GM12878 (cell line): ENCODE data around the gene DNAAF9. TPM values are rescaled to one million over a fixed set of nuclear protein-coding genes. Genes with fewer than 3 reads are reported as not detected.

Source experiments
- ATAC-seq: fragments of 200-7000 bp; cut with Tn5 transposase; 3 replicates; pipeline ENCODE4 v1.9.1; 2020; ENCODE audit warnings: mild to moderate bottlenecking, moderate library complexity
- BruUV-seq: library from RNA; stranded (reverse); fragments of 400-500 nt; replicated peaks from 2 replicates; lab custom pipeline; 2021; lab: Mats Ljungman, UMichigan
- CTCF ChIA-PET: fragments of 300-600 bp; sonication (Branson Sonifier 250); formaldehyde crosslinking; extraction: SDS; loops from one replicate; lab custom pipeline; 2021; ENCODE audit warnings: inconsistent platforms; lab: Yijun Ruan, JAX
- POLR2A ChIA-PET: fragments of 350-600 bp; formaldehyde crosslinking; extraction: SDS; loops from one replicate; lab custom pipeline; 2021; ENCODE audit warnings: inconsistent platforms; lab: Charles Lee
- RAD21 ChIA-PET: fragments of 300-600 bp; sonication (Branson Sonifier 250); formaldehyde crosslinking; loops from one replicate; lab custom pipeline; 2023; ENCODE audit warnings: antibody characterized with exemption; ENCODE audit not compliant: unreplicated experiment; lab: Charles Lee
- SMC1A ChIA-PET: fragments of 300-600 bp; sonication (Branson Sonifier 250); formaldehyde crosslinking; loops from one replicate; lab custom pipeline; 2023; ENCODE audit not compliant: unreplicated experiment, uncharacterized antibody; lab: Charles Lee
- DNase-seq: peaks from one replicate; pipeline ENCODE4 v3.0.0-alpha.2; 2011; ENCODE audit warnings: low read depth, low spot score
- FAIRE-seq: peaks from 3 replicates; lab custom pipeline; 2011; peaks lifted over from hg19 to GRCh38; lab: Jason Lieb, UNC
- H2AFZ ChIP-seq: 2 replicates; pipeline ENCODE4 v1.6.0; 2011; ENCODE audit warnings: low read depth, low read length, control low read depth; ENCODE audit not compliant: control insufficient read depth
- H3K27ac ChIP-seq: 2 replicates; pipeline ENCODE4 v1.5.1; 2011; ENCODE audit warnings: control low read depth; ENCODE audit not compliant: control insufficient read depth, insufficient read depth
- H3K27me3 ChIP-seq, 2 experiments: replicated peaks in 1 of 2; 2 replicates each; pipeline versions ENCODE4 v1.6.0 to v1.6.1; 2011; ENCODE audit warnings: low read length in 1 of 2; ENCODE audit not compliant: control insufficient read depth in 2 of 2, insufficient read depth in 2 of 2
- H3K36me3 ChIP-seq, 2 experiments: 2 replicates each; pipeline ENCODE4 v1.5.1; 2011; ENCODE audit warnings: low read length in 1 of 2; ENCODE audit not compliant: control insufficient read depth in 2 of 2, insufficient read depth in 2 of 2
- H3K4me1 ChIP-seq: 2 replicates; pipeline ENCODE4 v1.6.1; 2011; ENCODE audit warnings: mild to moderate bottlenecking, low read length, moderate library complexity, mixed read lengths; ENCODE audit not compliant: control insufficient read depth, insufficient read depth
- H3K4me2 ChIP-seq: 2 replicates; pipeline ENCODE4 v1.6.0; 2011; ENCODE audit warnings: control low read depth; ENCODE audit not compliant: control insufficient read depth, insufficient read depth
- H3K4me3 ChIP-seq: fragments of 200-600 bp; sonication (generic); 2 replicates; pipeline ENCODE4 v1.5.1; 2016
- H3K79me2 ChIP-seq: 2 replicates; pipeline ENCODE4 v1.6.0; 2011; ENCODE audit warnings: low read length; ENCODE audit not compliant: control insufficient read depth, insufficient read depth
- H3K9ac ChIP-seq: 2 replicates; pipeline ENCODE4 v1.8.0; 2011; ENCODE audit warnings: low read length, control low read depth, mixed read lengths; ENCODE audit not compliant: control insufficient read depth, insufficient read depth
- H3K9me3 ChIP-seq: replicated peaks from 3 replicates; pipeline ENCODE4 v1.5.1; 2011; ENCODE audit warnings: mild to moderate bottlenecking, low read length; ENCODE audit not compliant: control insufficient read depth, insufficient read depth
- H4K20me1 ChIP-seq: 2 replicates; pipeline ENCODE4 v1.6.0; 2011; ENCODE audit not compliant: control insufficient read depth, insufficient read depth
- CREM ChIP-seq: IDR thresholded peaks from 2 replicates; pipeline ENCODE4 v1.6.1; 2014; ENCODE audit warnings: antibody characterized with exemption, low read depth
- CUX1 ChIP-seq: IDR thresholded peaks from 2 replicates; pipeline ENCODE4 v1.6.1; 2012; ENCODE audit warnings: improper control_type of control experiment, low read depth, low read length; ENCODE audit not compliant: insufficient replicate concordance
- EED ChIP-seq: sonication (generic); IDR thresholded peaks from 2 replicates; pipeline ENCODE4 v1.6.1; 2016; ENCODE audit warnings: antibody characterized with exemption, low read depth
- ETV6 ChIP-seq, 2 experiments: fragments of 450-650 bp in 1 of 2; IDR thresholded peaks in 1 of 2; conservative IDR thresholded peaks in 1 of 2; 2 replicates each; pipeline ENCODE4 v1.6.1; 2014; ENCODE audit warnings: antibody characterized with exemption in 1 of 2, borderline replicate concordance in 1 of 2, low read depth in 1 of 2, mild to moderate bottlenecking in 1 of 2, moderate library complexity in 1 of 2
- FOXM1 ChIP-seq: IDR thresholded peaks from 2 replicates; pipeline ENCODE4 v1.6.1; 2012; ENCODE audit warnings: low read depth, mild to moderate bottlenecking, inconsistent platforms, low read length, moderate library complexity
- GABPA ChIP-seq: IDR thresholded peaks from 2 replicates; pipeline ENCODE4 v1.6.1; 2014; ENCODE audit warnings: antibody characterized with exemption, low read depth, mild to moderate bottlenecking, inconsistent platforms
- GATAD2B ChIP-seq: fragments of 450-650 bp; conservative IDR thresholded peaks from 2 replicates; pipeline ENCODE4 v1.6.1; 2017; ENCODE audit warnings: low read depth, mild to moderate bottlenecking, moderate library complexity
- JUNB ChIP-seq: IDR thresholded peaks from 2 replicates; pipeline ENCODE4 v1.6.1; 2016; ENCODE audit warnings: antibody characterized with exemption, mild to moderate bottlenecking
- KAT2A ChIP-seq: conservative IDR thresholded peaks from 2 replicates; pipeline ENCODE4 v1.6.1; 2011; ENCODE audit warnings: low read depth, low read length; ENCODE audit not compliant: control insufficient read depth
- MTA3 ChIP-seq: IDR thresholded peaks from 2 replicates; pipeline ENCODE4 v1.6.1; 2012; ENCODE audit warnings: low read length, inconsistent platforms, borderline replicate concordance
- NFIC ChIP-seq: IDR thresholded peaks from 2 replicates; pipeline ENCODE4 v1.6.1; 2012; ENCODE audit warnings: low read depth, mild to moderate bottlenecking, inconsistent platforms, low read length, moderate library complexity
- RUNX3 ChIP-seq: IDR thresholded peaks from 2 replicates; pipeline ENCODE4 v1.6.1; 2012; ENCODE audit warnings: low read length, inconsistent platforms
- SRF ChIP-seq, 2 experiments: IDR thresholded peaks; 2 replicates each; pipeline ENCODE4 v1.6.1; 2011; ENCODE audit warnings: low read depth in 2 of 2, low read length in 2 of 2, mild to moderate bottlenecking in 1 of 2, moderate library complexity in 1 of 2
- TCF7 ChIP-seq: IDR thresholded peaks from 2 replicates; pipeline ENCODE4 v1.6.1; 2014; ENCODE audit warnings: antibody characterized with exemption, borderline replicate concordance
- WGBS: methylation state at CpG from one replicate; pipeline ENCODE4 v1.1.6; 2016; ENCODE audit warnings: low lambda C conversion rate; ENCODE audit not compliant: insufficient replicate concordance, insufficient coverage; ENCODE audit errors: missing lambda C conversion rate; 5-methylcytosine and 5-hydroxymethylcytosine counted together
- in situ Hi-C: fragments of 300-500 bp; cut with MboI; formaldehyde crosslinking; loops from 9 replicates; pipeline ENCODE4 v1.14.3; 2018; ENCODE audit warnings: mixed read lengths
- intact Hi-C: fragments of 100-400 bp; cut with micrococcal nuclease; formaldehyde crosslinking; loops from one replicate; pipeline ENCODE4 v1.14.2; 2022; ENCODE audit not compliant: unreplicated experiment
- polyA plus RNA-seq, 11 experiments: library from polyadenylated mRNA; depleted of rRNA in 4 of 11; unstranded in 6 of 11; stranded (reverse) in 5 of 11; fragments of >200 nt; fragmentation: Nextera tagmentation in 4 of 11; fragmentation: Illumina TruSeq in 1 of 11; extraction: Ambion mirVana in 4 of 11; extraction: Trizol in 1 of 11; gene quantifications; 1 replicate in 1 of 11; 2 replicates in 10 of 11; pipeline versions ENCODE4 v1.2.1 to v1.2.3, GENCODE V29; 2011 to 2016; ENCODE audit warnings: inconsistent platforms in 2 of 11, missing spikeins in 2 of 11, low read depth in 1 of 11
- total RNA-seq, 4 experiments: library from RNA; depleted of rRNA in 3 of 4; stranded (reverse); fragments of >200 nt in 3 of 4; fragmentation: Illumina TruSeq in 1 of 4; extraction: Trizol in 1 of 4; gene quantifications; 2 replicates each; pipeline versions ENCODE4 v1.2.1 to v1.2.3, GENCODE V29; 2013 to 2021

The DNAAF9 gene
- total and polyA plus RNA-seq, 10 of the 15 experiments (the other 5 are each of a cell fraction or from before 2014, with no cell fraction given), result 0.08 to 2.1 (median 1.3) TPM

GRCh38 chr20:3383878-3384495 lies 23.5 kb downstream of the DNAAF9 start:
- Histone ChIP-seq H2AFZ (no peak overlapping the region), H4K20me1 (no peaks in the 10 kb centered on the region), H3K4me2 (0 out of 2 replicates have a peak overlapping the region, but pooled peaks have one; percentile 9), H3K36me3 (no peaks in the 10 kb centered on the region), H3K4me1 (no peaks in the 10 kb centered on the region), H3K9me3 (no peaks in the 10 kb centered on the region; the same call in 1 of the 3 replicates), H3K27me3 (no peaks in the 10 kb centered on the region), H3K27ac (no peak overlapping the region), H3K4me3 (no peak overlapping the region), H3K9ac (no peak overlapping the region), H3K79me2 (no peaks in the 10 kb centered on the region)
- FAIRE-seq (no peak), ATAC-seq (peak; percentile 62), DNase-seq (no peak)
- in situ Hi-C loops (no loop called here), intact Hi-C loops (no loop called here)
- SMC1A ChIA-PET, result no interaction called here
- RAD21 ChIA-PET, result no interaction called here
- WGBS, result 23% methylated on average over 7 of the region's 7 CpGs
- CTCF ChIA-PET, result no interaction called here
- TF ChIP-seq CUX1, result no peak
- TF ChIP-seq FOXM1, result peak; percentile 50; the same call in 1 of the 2 replicates
- peak; percentile 67; the same call in 1 of the 2 replicates for TF ChIP-seq CREM
- peak; percentile 87 for TF ChIP-seq NFIC
- TF ChIP-seq GATAD2B, result no peak
- TF ChIP-seq JUNB, result peak; percentile 97
- 0 out of 2 replicates have a peak, but pooled peaks have one; percentile 37 for TF ChIP-seq MTA3
- TF ChIP-seq ETV6 (conservative IDR thresholded peaks at IDR 0.05 in 1 of 2, IDR thresholded peaks at IDR 0.05 in 1 of 2; ENCODE audit: borderline replicate concordance in 1 of 2, low read depth in 1 of 2), result peak in 1 of 2 experiments; percentile 69; a peak in 1 of 4 replicates
- TF ChIP-seq KAT2A, result no peak
- TF ChIP-seq RUNX3, result peak; percentile 91
- 0 out of 4 replicates have a peak, but pooled peaks of 1 of the 2 experiments have one; percentile 56 for TF ChIP-seq SRF (IDR thresholded peaks at IDR 0.05; ENCODE audit: low read depth in 2 of 2, low read length in 2 of 2)
- TF ChIP-seq EED, result peak; percentile 93
- peak; percentile 51; the same call in 1 of the 2 replicates for TF ChIP-seq TCF7
- 0 out of 2 replicates have a peak, but pooled peaks have one; percentile 15 for TF ChIP-seq GABPA
- POLR2A ChIA-PET, result no interaction called here
- BruUV-seq, result no TSS peak
